Ramos (cell line): ENCODE measurements around the gene WDR48.

ENCODE experiments used
- in situ Hi-C: fragments of 300-500 bp; cut with MboI; formaldehyde crosslinking; loops from one replicate; pipeline ENCODE4 v1.14.3; 2022; ENCODE audit warnings: low sequenced_read_pairs; ENCODE audit not compliant: unreplicated experiment

Gene WDR48

GRCh38 chr3:39136533-39137434, 85.0 kb downstream of the WDR48 start:
- in situ Hi-C loops, result no loop called here

DNA sequence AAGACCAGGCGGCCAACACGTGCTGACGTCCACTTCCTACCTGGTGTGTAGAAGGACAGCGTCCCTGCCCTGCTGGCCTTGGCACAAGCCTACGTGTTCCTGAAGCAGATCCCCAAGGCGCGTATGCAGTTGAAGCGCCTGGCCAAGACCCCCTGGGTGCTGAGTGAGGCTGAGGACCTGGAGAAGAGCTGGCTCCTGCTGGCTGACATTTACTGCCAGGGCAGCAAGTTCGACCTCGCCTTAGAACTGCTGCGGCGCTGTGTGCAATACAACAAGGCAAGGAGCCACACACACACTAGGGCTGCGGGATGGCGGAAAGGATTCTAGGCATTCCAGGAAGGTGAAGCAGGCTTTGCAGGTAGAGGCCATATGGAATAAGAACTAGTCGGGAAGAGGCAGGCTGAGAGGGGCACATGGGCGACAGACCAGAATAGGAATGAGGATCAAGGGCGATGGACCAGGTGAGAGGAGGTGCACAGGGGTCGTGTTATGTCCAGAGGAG, 85.7 kb downstream of the WDR48 start:
- in situ Hi-C loops, result no loop called here

GRCh38 chr3:39137991-39138803, 86.4 kb downstream of the WDR48 start:
- in situ Hi-C loops, result no loop called here

- in situ Hi-C loops, result no loop called here
Measured at GRCh38 chr3:39138804-39139415, 87.1 kb downstream of the WDR48 start.

DNA sequence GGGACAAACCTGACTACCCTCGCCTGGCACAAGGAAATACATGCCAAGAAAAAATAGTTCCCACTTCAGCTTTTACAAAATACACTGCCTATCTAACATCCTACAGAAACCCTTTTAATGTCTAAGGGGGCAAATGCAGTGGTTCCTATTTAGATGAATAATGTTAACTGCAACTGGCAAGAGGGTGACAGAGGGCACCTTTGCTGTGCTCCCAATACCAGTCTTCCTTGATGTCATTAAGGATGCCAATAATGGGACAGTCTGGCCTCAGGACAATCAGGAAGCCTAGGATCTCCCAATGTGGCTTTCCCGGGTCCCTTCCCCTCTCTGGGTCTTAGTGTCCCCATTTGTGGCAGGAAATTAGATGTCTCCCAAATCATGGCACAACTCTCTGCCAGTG, 87.6 kb downstream of the WDR48 start:
- in situ Hi-C loops, result no loop called here

GRCh38 chr3:39140341-39140971, 88.6 kb downstream of the WDR48 start:
- in situ Hi-C loops, result no loop called here

GRCh38 chr3:39141171-39141995, 89.6 kb downstream of the WDR48 start:
- in situ Hi-C loops, result no loop called here

- in situ Hi-C loops, result no loop called here
Measured at GRCh38 chr3:39142067-39142466, 90.3 kb downstream of the WDR48 start.

- in situ Hi-C loops, result no loop called here
Measured at GRCh38 chr3:39143051-39143885, 91.5 kb downstream of the WDR48 start.

- in situ Hi-C loops, result no loop called here
Measured at GRCh38 chr3:39144095-39144747, 92.4 kb downstream of the WDR48 start.

- in situ Hi-C loops, result no loop called here
Measured at GRCh38 chr3:39144748-39145380, 93.0 kb downstream of the WDR48 start.

DNA sequence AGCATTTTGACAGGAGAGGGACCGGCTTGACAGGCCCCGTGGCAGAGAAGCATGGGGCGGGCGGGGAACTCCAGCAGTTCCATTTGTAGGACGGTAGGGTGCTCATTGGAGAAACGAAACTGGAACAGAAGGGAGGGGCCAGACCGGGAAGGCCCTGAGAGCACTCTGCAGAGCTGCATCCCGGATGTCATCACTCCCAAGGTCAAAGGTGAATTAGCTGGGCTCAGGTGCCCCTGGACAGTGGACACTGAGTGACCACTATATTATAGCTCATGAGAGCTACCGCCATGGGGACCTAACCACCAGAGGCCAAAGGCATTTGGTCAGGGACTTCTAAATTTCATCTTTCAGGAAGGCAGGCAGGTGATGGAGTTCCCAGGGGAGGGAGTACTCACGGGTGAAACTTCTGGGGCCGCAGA, 94.3 kb downstream of the WDR48 start:
- in situ Hi-C loops, result no loop called here
